ENCODE results near the gene NECTIN1.

The NECTIN1 gene

GRCh38 chr11:119730789-119731386 is 1.9 kb upstream of the NECTIN1 start:
- no peak for DNase-seq

- DNase-seq: no peak
These were observed 1.1 kb upstream of the NECTIN1 start for GRCh38 chr11:119729951-119730613.

- DNase-seq: no peak
These were observed 554 bp upstream of the NECTIN1 start for GRCh38 chr11:119729581-119729927.

GRCh38 chr11:119728211-119728626 is 781 bp downstream of the NECTIN1 start:
- DNase-seq: no peak

- DNase-seq: peak; percentile 12
These were observed 1.4 kb downstream of the NECTIN1 start for GRCh38 chr11:119727523-119728151.

- DNase-seq: no peak
These were observed 2.1 kb downstream of the NECTIN1 start for GRCh38 chr11:119726585-119727522.

- DNase-seq: no peak
These were observed 2.8 kb downstream of the NECTIN1 start for GRCh38 chr11:119726150-119726553.

- DNase-seq: no peak
These were observed 4.0 kb downstream of the NECTIN1 start for GRCh38 chr11:119724956-119725355.

- DNase-seq: no peak
These were observed 5.1 kb downstream of the NECTIN1 start for GRCh38 chr11:119723952-119724325.

GRCh38 chr11:119723243-119723951 is 5.6 kb downstream of the NECTIN1 start:
- DNase-seq: no peak

GRCh38 chr11:119722281-119722794 is 6.7 kb downstream of the NECTIN1 start:
- DNase-seq: no peak

GRCh38 chr11:119721129-119722120 is 7.6 kb downstream of the NECTIN1 start:
- no peak for DNase-seq

GRCh38 chr11:119720311-119720913 is 8.6 kb downstream of the NECTIN1 start:
- no peak for DNase-seq

- no peak for DNase-seq
These were observed 11.0 kb downstream of the NECTIN1 start for GRCh38 chr11:119717839-119718534.

GRCh38 chr11:119716582-119717498 is 12.2 kb downstream of the NECTIN1 start:
- no peak for DNase-seq

GRCh38 chr11:119714590-119714989 is 14.4 kb downstream of the NECTIN1 start:
- no peak for DNase-seq

GRCh38 chr11:119714189-119714588 is 14.8 kb downstream of the NECTIN1 start:
- DNase-seq: no peak

GRCh38 chr11:119713359-119714040 is 15.5 kb downstream of the NECTIN1 start:
- DNase-seq: no peak

Data from effector CD4-positive, alpha-beta T cell (primary cell).